HL-60/S4 treated with phorbol 12-myristate 13-acetate at 8.2 ng/mL for 4 days and 3 days (cell line): ENCODE data around the gene MADD.

Source experiments
- in situ Hi-C: fragments of 300-500 bp; cut with MboI; formaldehyde crosslinking; loops from 2 replicates; pipeline ENCODE4 v1.15.0; 2022; ENCODE audit warnings: low sequenced_read_pairs

MADD gene

GRCh38 chr11:47377571-47378009 lies 107.7 kb downstream of the MADD start:
- in situ Hi-C loops = no loop called here

DNA sequence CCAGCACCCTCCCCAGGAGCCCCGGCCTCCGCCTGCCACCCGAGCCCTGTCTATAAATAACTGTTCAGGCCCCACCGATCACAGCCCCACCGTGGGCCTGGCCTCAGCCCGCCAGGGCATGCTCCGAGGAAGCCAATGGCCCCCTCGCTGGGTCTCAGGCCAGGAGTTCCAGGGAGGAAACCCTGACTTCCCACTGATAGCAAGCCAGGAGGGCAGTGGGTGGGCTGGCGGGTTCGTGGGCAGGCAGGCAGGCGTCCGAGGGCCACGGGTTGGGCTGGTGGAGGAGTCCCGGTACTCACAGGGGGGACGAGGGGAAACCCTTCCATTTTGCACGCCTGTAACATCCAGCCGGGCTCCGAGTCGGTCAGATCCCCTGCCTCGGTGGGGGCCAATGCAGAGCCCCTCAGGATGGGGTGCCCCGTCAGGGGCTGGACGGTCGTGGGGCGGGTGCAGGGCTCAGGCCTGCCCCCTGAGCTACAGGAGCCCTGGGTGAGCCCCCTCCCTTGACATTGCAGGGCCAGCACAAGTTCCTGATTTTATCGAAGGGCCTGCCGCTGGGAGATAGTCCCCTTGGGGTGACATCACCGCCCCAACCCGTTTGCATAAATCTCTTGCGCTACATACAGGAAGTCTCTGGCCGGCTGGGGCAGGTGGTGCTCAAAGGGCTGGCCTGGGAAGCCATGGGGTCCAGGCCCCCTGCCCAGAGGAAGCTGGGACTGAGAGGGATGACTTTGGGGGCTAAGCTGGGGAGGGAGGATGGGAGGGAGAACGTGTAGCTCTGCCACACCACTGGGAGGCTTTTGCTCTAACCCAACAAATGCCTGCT lies 108.3 kb downstream of the MADD start, which contains the start of gene SPI1:
Gene SPI1 (minus strand): TSS at position 538 of the 826 bp plus-strand sequence. CDS start 194 bp downstream, at position 344.
- in situ Hi-C loops = no loop called here

DNA sequence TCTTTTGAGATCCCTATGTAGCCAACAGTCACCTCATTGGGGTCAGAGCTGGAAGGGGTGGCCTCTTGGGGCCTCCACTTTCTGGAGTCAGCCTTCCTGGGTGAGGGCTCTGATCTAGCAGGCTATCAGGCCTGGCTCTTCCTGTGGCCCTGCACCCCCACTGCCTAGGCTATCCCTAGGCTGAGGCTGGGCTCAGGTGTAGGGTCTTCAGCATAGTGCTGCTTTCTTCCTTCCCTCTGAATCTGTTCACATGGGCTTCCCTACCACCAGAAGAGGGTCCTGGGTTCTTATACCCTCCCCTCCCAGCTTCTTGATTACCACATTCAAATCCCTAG lies 108.9 kb downstream of the MADD start:
- in situ Hi-C loops = no loop called here

GRCh38 chr11:47379317-47379716 lies 109.4 kb downstream of the MADD start:
- in situ Hi-C loops = no loop called here
